ENCODE data around the gene POLR3H. TPM values are rescaled to one million over a fixed set of nuclear protein-coding genes. Genes with fewer than 3 reads are reported as not detected.

The POLR3H gene
- total and polyA plus RNA-seq, 2 experiments from 2014 or later: 19.0 to 26.5 TPM

DNA sequence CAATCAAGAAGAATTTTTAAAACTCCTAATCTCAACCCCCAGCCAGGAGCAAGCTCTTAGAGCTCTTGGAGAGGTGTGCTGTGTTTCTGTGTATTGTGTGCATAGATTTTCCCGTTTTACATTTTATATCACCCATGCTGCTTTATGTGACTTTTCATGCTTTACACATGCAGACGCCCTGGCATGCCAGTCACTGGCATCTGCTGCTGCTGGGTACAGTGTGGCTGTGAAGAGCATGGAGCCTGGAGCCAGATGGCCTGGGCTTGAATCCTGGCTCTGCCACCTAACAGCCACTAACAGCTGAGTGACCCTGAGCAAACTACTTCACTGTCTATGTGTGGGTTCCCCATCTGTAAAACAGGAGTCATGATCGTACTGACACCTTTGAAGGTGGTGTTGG is 23.1 kb downstream of the POLR3H start (continued):
- TF ChIP-seq, protein P1, sequence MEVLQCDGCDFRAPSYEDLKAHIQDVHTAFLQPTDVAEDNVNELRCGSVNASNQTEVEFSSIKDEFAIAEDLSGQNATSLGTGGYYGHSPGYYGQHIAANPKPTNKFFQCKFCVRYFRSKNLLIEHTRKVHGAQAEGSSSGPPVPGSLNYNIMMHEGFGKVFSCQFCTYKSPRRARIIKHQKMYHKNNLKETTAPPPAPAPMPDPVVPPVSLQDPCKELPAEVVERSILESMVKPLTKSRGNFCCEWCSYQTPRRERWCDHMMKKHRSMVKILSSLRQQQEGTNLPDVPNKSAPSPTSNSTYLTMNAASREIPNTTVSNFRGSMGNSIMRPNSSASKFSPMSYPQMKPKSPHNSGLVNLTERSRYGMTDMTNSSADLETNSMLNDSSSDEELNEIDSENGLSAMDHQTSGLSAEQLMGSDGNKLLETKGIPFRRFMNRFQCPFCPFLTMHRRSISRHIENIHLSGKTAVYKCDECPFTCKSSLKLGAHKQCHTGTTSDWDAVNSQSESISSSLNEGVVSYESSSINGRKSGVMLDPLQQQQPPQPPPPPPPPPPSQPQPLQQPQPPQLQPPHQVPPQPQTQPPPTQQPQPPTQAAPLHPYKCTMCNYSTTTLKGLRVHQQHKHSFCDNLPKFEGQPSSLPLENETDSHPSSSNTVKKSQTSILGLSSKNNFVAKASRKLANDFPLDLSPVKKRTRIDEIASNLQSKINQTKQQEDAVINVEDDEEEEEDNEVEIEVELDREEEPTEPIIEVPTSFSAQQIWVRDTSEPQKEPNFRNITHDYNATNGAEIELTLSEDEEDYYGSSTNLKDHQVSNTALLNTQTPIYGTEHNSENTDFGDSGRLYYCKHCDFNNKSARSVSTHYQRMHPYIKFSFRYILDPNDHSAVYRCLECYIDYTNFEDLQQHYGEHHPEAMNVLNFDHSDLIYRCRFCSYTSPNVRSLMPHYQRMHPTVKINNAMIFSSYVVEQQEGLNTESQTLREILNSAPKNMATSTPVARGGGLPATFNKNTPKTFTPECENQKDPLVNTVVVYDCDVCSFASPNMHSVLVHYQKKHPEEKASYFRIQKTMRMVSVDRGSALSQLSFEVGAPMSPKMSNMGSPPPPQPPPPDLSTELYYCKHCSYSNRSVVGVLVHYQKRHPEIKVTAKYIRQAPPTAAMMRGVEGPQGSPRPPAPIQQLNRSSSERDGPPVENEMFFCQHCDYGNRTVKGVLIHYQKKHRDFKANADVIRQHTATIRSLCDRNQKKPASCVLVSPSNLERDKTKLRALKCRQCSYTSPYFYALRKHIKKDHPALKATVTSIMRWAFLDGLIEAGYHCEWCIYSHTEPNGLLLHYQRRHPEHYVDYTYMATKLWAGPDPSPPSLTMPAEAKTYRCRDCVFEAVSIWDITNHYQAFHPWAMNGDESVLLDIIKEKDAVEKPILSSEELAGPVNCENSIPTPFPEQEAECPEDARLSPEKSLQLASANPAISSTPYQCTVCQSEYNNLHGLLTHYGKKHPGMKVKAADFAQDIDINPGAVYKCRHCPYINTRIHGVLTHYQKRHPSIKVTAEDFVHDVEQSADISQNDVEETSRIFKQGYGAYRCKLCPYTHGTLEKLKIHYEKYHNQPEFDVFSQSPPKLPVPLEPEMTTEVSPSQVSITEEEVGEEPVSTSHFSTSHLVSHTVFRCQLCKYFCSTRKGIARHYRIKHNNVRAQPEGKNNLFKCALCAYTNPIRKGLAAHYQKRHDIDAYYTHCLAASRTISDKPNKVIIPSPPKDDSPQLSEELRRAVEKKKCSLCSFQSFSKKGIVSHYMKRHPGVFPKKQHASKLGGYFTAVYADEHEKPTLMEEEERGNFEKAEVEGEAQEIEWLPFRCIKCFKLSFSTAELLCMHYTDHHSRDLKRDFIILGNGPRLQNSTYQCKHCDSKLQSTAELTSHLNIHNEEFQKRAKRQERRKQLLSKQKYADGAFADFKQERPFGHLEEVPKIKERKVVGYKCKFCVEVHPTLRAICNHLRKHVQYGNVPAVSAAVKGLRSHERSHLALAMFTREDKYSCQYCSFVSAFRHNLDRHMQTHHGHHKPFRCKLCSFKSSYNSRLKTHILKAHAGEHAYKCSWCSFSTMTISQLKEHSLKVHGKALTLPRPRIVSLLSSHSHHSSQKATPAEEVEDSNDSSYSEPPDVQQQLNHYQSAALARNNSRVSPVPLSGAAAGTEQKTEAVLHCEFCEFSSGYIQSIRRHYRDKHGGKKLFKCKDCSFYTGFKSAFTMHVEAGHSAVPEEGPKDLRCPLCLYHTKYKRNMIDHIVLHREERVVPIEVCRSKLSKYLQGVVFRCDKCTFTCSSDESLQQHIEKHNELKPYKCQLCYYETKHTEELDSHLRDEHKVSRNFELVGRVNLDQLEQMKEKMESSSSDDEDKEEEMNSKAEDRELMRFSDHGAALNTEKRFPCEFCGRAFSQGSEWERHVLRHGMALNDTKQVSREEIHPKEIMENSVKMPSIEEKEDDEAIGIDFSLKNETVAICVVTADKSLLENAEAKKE (CRISPR knock-in tag; IDR thresholded peaks at IDR 0.05): no peak
- no peak for TF ChIP-seq JUNB (IDR thresholded peaks at IDR 0.05; ENCODE audit: unreplicated experiment)

DNA sequence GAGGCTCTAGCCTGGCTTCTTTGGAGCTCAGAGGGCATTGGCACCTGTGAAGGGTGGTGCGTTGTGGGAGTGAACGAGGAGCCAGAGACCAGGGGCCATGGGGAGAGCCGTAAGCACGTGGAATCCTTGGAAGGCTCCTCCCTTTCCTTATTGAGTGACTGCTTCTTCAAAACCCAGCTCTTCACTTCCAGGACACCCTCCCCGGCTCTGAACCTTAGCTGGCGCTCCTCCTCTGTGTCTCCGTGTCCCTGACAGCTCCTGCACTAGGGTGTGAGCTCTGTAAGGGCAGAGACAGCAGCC is 26.3 kb downstream of the POLR3H start:
- Mint-ChIP-seq H3K4me1 (peaks cover 9% of the 10 kb centered on the region), H3K4me3 (no peak overlapping the region), H3K36me3 (ENCODE audit: low read depth) (peaks cover 23% of the 10 kb centered on the region), H3K9me3 (no peaks in the 10 kb centered on the region), H3K27me3 (ENCODE audit: insufficient read depth, low read depth, poor library complexity) (peaks cover 9% of the 10 kb centered on the region), H3K27ac (no peak overlapping the region)
- DNase-seq (ENCODE audit: low spot score) (no peak), ATAC-seq (no peak)
- H3K4me1 ChIP-seq (ENCODE audit: insufficient read depth): peaks cover 6% of the 10 kb centered on the region
- no peaks in the 10 kb centered on the region for H3K9me2 ChIP-seq (ENCODE audit: insufficient read depth)
- H3K27me3 ChIP-seq (ENCODE audit: insufficient read depth): no peaks in the 10 kb centered on the region
- H2AFZ ChIP-seq: no peak overlapping the region
- no peaks in the 10 kb centered on the region; the same call in 1 of the 2 replicates for H4K20me1 ChIP-seq (replicated peaks; ENCODE audit: insufficient read depth)
- H3K79me2 ChIP-seq (replicated peaks; ENCODE audit: insufficient read depth): no peaks in the 10 kb centered on the region
- H3K27ac ChIP-seq (ENCODE audit: low read depth): no peak overlapping the region; the same call in 1 of the 2 replicates
- H3K4me3 ChIP-seq: no peak overlapping the region
- H3K36me3 ChIP-seq (ENCODE audit: insufficient read depth): peaks cover 3% of the 10 kb centered on the region; the same call in 1 of the 2 replicates
- H3F3A ChIP-seq (replicated peaks; ENCODE audit: low read depth): peaks cover 16% of the 10 kb centered on the region
- H3K4me2 ChIP-seq: no peak overlapping the region
- TF ChIP-seq, protein P1 (CRISPR knock-in tag; IDR thresholded peaks at IDR 0.05): no peak
- TF ChIP-seq NANOG (IDR thresholded peaks at IDR 0.05; ENCODE audit: borderline replicate concordance) (no peak), STAT1 (IDR thresholded peaks at IDR 0.05; ENCODE audit: unreplicated experiment) (no peak), ZNF331 (CRISPR knock-in tag; IDR thresholded peaks at IDR 0.05; ENCODE audit: low read depth) (no peak), JUNB (IDR thresholded peaks at IDR 0.05; ENCODE audit: unreplicated experiment) (no peak)
- TF ChIP-seq, protein P2, sequence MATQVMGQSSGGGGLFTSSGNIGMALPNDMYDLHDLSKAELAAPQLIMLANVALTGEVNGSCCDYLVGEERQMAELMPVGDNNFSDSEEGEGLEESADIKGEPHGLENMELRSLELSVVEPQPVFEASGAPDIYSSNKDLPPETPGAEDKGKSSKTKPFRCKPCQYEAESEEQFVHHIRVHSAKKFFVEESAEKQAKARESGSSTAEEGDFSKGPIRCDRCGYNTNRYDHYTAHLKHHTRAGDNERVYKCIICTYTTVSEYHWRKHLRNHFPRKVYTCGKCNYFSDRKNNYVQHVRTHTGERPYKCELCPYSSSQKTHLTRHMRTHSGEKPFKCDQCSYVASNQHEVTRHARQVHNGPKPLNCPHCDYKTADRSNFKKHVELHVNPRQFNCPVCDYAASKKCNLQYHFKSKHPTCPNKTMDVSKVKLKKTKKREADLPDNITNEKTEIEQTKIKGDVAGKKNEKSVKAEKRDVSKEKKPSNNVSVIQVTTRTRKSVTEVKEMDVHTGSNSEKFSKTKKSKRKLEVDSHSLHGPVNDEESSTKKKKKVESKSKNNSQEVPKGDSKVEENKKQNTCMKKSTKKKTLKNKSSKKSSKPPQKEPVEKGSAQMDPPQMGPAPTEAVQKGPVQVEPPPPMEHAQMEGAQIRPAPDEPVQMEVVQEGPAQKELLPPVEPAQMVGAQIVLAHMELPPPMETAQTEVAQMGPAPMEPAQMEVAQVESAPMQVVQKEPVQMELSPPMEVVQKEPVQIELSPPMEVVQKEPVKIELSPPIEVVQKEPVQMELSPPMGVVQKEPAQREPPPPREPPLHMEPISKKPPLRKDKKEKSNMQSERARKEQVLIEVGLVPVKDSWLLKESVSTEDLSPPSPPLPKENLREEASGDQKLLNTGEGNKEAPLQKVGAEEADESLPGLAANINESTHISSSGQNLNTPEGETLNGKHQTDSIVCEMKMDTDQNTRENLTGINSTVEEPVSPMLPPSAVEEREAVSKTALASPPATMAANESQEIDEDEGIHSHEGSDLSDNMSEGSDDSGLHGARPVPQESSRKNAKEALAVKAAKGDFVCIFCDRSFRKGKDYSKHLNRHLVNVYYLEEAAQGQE (IDR thresholded peaks at IDR 0.05; ENCODE audit: unreplicated experiment): no peak
